Measurements from ENCODE around the gene PDE6B. TPM values are rescaled to one million over a fixed set of nuclear protein-coding genes. Genes with fewer than 3 reads are reported as not detected.
"Not testable (repeated sequence)": the region's sequence is repeated elsewhere in the genome, so short reads cannot be mapped to it uniquely, and the experiment has no call there.

Gene PDE6B
- total RNA-seq, 1 experiment from 2014 or later: 10.8 TPM

DNA sequence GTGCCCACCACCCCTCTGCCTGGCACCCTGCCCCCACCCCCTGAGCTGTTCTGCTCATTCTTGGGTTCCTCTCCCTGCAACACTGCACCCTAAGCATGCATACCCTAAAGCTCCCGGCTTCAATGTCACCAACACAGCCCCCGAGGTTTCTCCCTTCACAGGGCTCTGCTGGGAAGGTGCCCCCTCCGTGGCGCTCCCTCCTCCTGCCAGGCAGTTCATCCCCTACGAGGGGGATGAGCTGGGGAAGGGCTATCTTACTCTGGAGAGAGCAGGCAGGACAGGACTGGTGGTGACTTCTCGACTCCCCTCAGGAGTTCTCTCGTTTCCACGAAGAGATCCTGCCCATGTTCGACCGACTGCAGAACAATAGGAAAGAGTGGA, 42.2 kb downstream of the PDE6B start:
- TF ChIP-seq, protein P1, sequence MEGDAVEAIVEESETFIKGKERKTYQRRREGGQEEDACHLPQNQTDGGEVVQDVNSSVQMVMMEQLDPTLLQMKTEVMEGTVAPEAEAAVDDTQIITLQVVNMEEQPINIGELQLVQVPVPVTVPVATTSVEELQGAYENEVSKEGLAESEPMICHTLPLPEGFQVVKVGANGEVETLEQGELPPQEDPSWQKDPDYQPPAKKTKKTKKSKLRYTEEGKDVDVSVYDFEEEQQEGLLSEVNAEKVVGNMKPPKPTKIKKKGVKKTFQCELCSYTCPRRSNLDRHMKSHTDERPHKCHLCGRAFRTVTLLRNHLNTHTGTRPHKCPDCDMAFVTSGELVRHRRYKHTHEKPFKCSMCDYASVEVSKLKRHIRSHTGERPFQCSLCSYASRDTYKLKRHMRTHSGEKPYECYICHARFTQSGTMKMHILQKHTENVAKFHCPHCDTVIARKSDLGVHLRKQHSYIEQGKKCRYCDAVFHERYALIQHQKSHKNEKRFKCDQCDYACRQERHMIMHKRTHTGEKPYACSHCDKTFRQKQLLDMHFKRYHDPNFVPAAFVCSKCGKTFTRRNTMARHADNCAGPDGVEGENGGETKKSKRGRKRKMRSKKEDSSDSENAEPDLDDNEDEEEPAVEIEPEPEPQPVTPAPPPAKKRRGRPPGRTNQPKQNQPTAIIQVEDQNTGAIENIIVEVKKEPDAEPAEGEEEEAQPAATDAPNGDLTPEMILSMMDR (conservative IDR thresholded peaks at IDR 0.05): no peak
- Histone ChIP-seq H3K23me2 (ENCODE audit: insufficient read length, low read depth, low read length, poor library complexity, severe bottlenecking) (no peaks in the 10 kb centered on the region), H3K56ac (ENCODE audit: insufficient read length, low read depth, low read length) (no peak overlapping the region), H3K23ac (ENCODE audit: insufficient read length, low read depth, low read length) (no peak overlapping the region), H3K9ac (ENCODE audit: extremely low read depth, insufficient read length, low read length) (no peak overlapping the region), H3K79me1 (ENCODE audit: insufficient read depth, low read depth, low read length, poor library complexity, severe bottlenecking) (no peaks in the 10 kb centered on the region), H2AFZ (ENCODE audit: low read length) (no peak overlapping the region), H2BK20ac (ENCODE audit: low read depth, low read length, poor library complexity, severe bottlenecking) (no peak overlapping the region), H3T11ph (ENCODE audit: low read length) (no peak overlapping the region), H2BK120ac (ENCODE audit: low read depth, low read length, poor library complexity, severe bottlenecking) (no peak overlapping the region), H3K18ac (ENCODE audit: insufficient read length, low read depth, low read length) (no peak overlapping the region), H4K5ac (ENCODE audit: insufficient read length, low read depth, low read length) (no peak overlapping the region), H3K27me3 (ENCODE audit: insufficient read depth, low read length) (no peaks in the 10 kb centered on the region), H4K91ac (ENCODE audit: insufficient read length, low read depth, low read length) (no peak overlapping the region), H3K14ac (ENCODE audit: insufficient read depth, low read length) (no peak overlapping the region), H4K8ac (replicated peaks; ENCODE audit: insufficient read length, low read depth, low read length) (no peak overlapping the region), H4K20me1 (ENCODE audit: control insufficient read depth, insufficient read depth, insufficient read length) (no peaks in the 10 kb centered on the region), H3K4me1 (ENCODE audit: insufficient read depth, low read length) (no peaks in the 10 kb centered on the region), H3K9me3 (ENCODE audit: control insufficient read depth, low read depth, low read length) (no peaks in the 10 kb centered on the region), H2BK5ac (ENCODE audit: insufficient read length, low read length) (no peak overlapping the region), H3K27ac (ENCODE audit: insufficient read length, low read depth, low read length) (no peak overlapping the region), H3K4ac (ENCODE audit: low read depth, low read length) (no peak overlapping the region), H2BK12ac (ENCODE audit: insufficient read length, low read depth, low read length) (no peak overlapping the region), H2BK15ac (ENCODE audit: low read depth, low read length) (no peak overlapping the region), H2AK5ac (ENCODE audit: insufficient read length, low read length) (no peak overlapping the region), H3K4me2 (ENCODE audit: insufficient read depth, insufficient read length, low read length) (no peak overlapping the region), H3K79me2 (ENCODE audit: insufficient read depth, low read length) (no peaks in the 10 kb centered on the region)
- H3K9me3 Mint-ChIP-seq: no peaks in the 10 kb centered on the region
- H3K4me3 Mint-ChIP-seq: no peak overlapping the region
- no peak for DNase-seq
- peaks cover 15 to 20% (median 18%) of the 10 kb centered on the region in 3 experiments; a peak in 6 of 7 replicates for H3K36me3 Mint-ChIP-seq (ENCODE audit: insufficient read depth in 1 of 3, low read depth in 3 of 3)
- peak overlapping the region in 1 of 3 experiments; percentile 2; a peak in 1 of 7 replicates for H3K27ac Mint-ChIP-seq
- no CpG with 5 or more reads among the region's 10 CpGs for WGBS (ENCODE audit: extremely low coverage, insufficient read length, low lambda C conversion rate)
- H3K27me3 Mint-ChIP-seq (ENCODE audit: low read depth): no peaks in the 10 kb centered on the region; the same call in 1 of the 2 replicates
- H3K4me1 Mint-ChIP-seq: peaks cover 0 to 3% of the 10 kb centered on the region in 2 experiments; a peak in 1 of 4 replicates

DNA sequence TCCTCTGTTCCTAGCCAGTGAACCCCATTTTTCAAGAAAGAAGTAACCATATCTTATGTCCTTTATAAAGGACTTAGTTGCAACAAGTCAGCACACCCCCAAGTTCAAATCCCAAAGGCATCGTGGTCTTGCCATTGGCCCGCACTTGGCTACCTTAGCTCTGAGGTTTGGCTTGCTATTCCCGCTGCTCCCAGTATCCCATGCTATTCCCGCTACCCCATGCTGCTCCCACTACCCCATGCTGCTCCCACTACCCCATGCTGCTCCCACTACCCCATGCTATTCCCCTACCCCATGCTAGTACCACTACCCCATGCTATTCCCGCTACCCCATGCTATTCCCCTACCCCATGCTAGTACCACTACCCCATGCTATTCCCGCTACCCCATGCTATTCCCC, 42.8 kb downstream of the PDE6B start:
- not testable (repeated sequence) for H3K27me3 ChIP-seq (ENCODE audit: insufficient read depth, low read length); H3K4me1 ChIP-seq (ENCODE audit: insufficient read depth, low read length); H2AK5ac ChIP-seq (ENCODE audit: insufficient read length, low read length); H2BK12ac ChIP-seq (ENCODE audit: insufficient read length, low read depth, low read length); H2BK20ac ChIP-seq (ENCODE audit: low read depth, low read length, poor library complexity, severe bottlenecking); H3K27ac Mint-ChIP-seq; H3K56ac ChIP-seq (ENCODE audit: insufficient read length, low read depth, low read length); H3K9me3 Mint-ChIP-seq; H3K27me3 Mint-ChIP-seq (ENCODE audit: low read depth); H3K79me2 ChIP-seq (ENCODE audit: insufficient read depth, low read length); H4K91ac ChIP-seq (ENCODE audit: insufficient read length, low read depth, low read length); H3K23me2 ChIP-seq (ENCODE audit: insufficient read length, low read depth, low read length, poor library complexity, severe bottlenecking); H3K4ac ChIP-seq (ENCODE audit: low read depth, low read length); H4K20me1 ChIP-seq (ENCODE audit: control insufficient read depth, insufficient read depth, insufficient read length); H4K8ac ChIP-seq (replicated peaks; ENCODE audit: insufficient read length, low read depth, low read length); H3K9me3 ChIP-seq (ENCODE audit: control insufficient read depth, low read depth, low read length); H3K4me2 ChIP-seq (ENCODE audit: insufficient read depth, insufficient read length, low read length); DNase-seq; H2AFZ ChIP-seq (ENCODE audit: low read length); H3T11ph ChIP-seq (ENCODE audit: low read length); H3K4me3 Mint-ChIP-seq; H2BK120ac ChIP-seq (ENCODE audit: low read depth, low read length, poor library complexity, severe bottlenecking); H3K27ac ChIP-seq (ENCODE audit: insufficient read length, low read depth, low read length); H2BK15ac ChIP-seq (ENCODE audit: low read depth, low read length); H3K18ac ChIP-seq (ENCODE audit: insufficient read length, low read depth, low read length); H2BK5ac ChIP-seq (ENCODE audit: insufficient read length, low read length); H3K23ac ChIP-seq (ENCODE audit: insufficient read length, low read depth, low read length); H3K9ac ChIP-seq (ENCODE audit: extremely low read depth, insufficient read length, low read length); H4K5ac ChIP-seq (ENCODE audit: insufficient read length, low read depth, low read length); H3K14ac ChIP-seq (ENCODE audit: insufficient read depth, low read length); H3K79me1 ChIP-seq (ENCODE audit: insufficient read depth, low read depth, low read length, poor library complexity, severe bottlenecking); H3K4me1 Mint-ChIP-seq
- H3K36me3 Mint-ChIP-seq (ENCODE audit: insufficient read depth in 1 of 3, low read depth in 3 of 3): peaks cover 18 to 26% (median 25%) of the 10 kb centered on the region in 3 experiments; a peak in 6 of 7 replicates
- no CpG with 5 or more reads among the region's 6 CpGs for WGBS (ENCODE audit: extremely low coverage, insufficient read length, low lambda C conversion rate)

Data from H9 (cell line).